Stimulated activated CD8-positive, alpha-beta memory T cell treated with anti-CD3 and anti-CD28 coated beads, Interleukin-12 subunit alpha, Interleukin-12 subunit beta, amount 100 ng/mL, for 24 hours (primary cell): Measurements from ENCODE around the gene AREG.

Source experiments
- DNase-seq: peaks from one replicate; pipeline ENCODE4 v3.0.0-alpha.2; 2020; ENCODE audit errors: extremely low read depth

AREG gene

DNA sequence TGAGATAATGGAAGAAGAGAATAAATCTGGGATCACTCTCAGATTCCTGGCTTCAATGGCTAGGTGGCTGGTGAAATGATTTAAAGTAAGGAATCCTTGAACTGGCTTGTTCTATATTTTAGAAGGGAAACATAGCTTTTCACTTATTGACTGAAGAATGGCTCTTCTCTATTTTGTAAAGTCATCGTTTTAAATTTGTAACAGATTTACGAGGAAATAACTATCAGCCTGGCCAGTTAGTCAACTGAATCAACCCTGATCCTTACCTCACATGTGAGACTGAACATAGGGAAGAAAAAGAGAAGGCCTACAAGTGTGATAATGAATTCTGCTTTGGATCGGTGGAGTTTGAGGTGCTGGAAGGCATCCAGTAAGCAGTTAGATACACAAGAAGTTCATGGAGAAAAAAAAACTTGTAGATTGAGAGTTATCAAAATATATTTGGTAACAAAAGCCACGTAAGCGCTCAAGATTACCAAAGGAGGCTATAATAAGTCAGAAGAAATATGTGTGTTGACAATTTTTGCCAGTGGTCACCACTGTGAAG is 12.0 kb downstream of the AREG start:
- no peak for DNase-seq

DNA sequence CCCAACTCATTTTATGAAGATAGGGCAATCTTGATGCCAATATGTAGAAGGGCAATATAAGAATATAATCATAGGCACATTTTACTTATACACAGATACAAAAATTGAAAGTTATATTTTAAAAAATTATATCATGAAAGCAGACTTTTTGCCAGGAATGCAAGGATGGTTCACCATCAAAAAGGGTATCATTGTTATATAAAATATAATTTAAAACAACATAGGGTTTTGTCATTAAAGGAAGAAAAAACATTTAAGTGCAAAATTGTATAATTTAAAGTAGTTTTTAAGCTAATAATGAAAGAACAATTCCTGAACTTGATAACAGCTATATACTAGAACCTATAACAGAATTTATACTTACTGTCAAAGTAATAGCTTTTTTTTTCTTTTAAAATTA is 15.9 kb downstream of the AREG start:
- DNase-seq: no peak

DNA sequence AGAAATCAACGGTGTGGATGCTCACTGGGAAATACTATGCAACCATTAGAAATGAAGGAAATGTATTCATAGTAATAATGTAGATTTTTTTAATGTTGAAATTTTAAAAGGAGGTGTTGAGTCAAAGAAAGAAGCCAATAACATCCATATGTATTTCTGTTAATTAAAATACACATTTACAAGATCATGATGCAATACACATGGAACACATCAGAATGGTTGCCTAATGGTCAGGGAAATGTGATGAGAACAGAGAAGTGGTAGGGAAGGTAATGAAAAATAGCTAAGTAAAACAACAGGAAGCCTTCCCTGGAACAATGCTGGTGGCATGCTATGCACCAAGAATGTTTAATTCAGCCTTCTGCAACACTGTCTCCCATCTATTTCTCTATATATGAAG is 18.2 kb downstream of the AREG start:
- no peak for DNase-seq

DNA sequence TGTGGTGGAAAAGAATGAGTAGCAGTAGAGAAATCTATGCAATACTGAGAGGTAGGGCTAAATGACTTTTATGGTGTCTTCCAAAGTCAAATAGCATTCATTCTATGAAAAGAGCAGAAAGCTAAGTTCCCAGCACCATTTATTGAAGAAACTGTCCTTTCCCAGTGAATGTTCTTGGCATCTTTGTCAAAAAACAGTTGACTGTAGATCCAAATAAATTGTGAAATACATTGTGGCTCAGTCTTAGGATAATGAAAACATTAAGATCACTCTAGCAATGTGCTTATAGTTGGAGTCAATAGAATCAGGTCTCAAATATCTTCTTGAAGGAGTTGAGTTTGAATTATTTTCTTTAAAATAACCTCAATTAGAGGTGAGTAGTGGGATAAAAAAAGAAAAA is 19.4 kb downstream of the AREG start:
- DNase-seq: no peak

DNA sequence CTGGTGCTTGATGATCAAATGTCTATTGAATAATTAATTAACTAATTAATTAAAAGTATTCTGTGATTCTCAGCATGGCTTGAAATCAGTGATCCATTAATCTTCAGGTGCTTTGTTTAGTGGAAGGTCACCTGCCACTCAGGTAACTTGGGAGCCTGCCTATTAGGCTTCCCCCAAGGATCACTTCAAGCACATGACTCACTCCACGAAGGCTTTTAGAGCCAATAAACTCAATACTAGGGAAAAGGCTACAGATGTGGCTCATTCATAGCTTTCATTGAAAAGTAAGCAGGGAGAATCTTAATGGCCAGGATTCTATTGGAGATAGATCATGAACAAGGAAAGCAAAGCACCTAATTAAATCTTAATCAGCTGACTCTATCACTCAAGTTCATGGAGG is 21.3 kb downstream of the AREG start:
- DNase-seq: no peak

DNA sequence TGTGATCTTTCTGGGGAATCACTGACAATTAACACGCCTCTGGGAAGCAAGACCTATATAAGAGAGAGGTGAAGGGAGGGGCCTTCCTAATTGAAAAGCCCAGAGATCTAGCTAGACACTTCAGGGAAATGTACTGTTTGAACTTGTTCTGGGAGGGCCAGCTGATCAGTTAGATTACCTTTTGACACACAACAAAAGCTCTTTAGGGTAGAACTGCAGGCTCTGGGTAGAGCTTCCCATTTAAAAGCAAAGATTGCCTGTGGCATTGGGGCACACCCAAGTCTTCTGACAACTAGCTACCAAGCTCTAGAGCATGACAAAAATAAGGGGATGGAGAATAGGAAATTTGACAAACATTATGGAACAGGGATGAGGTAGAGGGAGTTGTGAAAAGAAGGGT is 26.3 kb downstream of the AREG start:
- no peak for DNase-seq

DNA sequence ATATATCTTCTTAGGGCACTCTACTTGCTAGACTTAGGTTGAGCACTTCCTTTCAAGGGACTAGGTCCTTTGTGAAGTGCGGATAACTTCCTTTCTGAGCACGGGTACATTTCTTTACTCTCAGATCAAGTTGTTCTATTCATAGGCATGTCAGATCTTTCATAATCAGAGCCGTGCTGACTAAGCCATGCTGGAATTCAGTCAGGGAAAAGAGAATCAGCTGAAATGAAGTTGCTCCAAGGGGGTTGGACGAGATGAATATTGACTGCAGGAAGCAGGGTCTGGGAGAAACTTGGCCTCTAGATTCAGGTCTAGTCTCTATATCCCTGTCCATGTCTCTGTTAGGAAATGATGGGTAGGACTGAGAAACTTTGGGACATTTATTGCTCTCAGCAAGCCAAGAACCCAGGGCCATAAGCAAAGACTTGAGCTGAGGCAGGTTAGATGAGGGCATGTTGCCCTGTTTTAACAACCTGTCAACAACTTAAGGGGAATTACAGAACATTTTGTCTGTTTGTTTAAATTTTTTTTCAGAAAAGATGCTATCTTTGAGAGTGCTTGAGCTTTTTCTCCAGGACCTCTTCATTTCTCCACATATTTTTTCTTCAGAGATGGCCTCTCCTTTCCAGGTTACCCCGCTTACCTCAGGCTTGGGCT is 28.3 kb downstream of the AREG start:
- DNase-seq: no peak

DNA sequence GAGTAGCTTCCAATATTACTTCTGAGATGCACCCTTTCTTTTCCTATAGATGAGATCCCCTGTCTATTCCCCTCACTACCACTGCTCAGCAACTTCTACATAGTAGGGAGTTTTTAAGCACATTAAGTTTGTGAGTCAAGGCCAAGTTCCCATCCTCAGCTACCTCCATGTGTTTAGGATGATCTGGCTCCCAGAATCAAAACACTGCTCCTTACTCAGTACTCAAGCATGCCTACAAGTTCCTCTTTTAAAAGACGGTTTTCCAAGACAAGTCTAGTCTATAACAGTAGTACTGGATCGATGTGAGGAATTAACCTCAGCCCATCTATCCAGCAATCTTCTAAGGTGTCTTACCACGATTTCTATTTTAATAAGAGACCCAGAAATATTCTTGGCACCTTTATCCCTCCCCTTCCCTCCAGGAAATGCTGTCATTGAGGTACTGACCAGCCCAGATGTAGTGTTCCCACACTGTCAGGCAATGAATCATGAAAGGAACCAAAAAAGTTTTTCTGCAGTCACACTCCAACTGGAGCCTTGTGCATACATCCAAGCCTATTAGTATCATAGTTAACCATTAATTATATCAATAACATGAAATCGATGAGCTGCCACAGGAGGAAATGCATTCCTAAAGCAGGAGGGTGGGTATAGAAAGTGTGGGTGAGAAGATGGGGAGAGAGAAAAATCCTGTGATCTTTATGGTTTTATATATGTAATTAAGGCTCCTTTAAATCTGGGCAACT is 29.6 kb downstream of the AREG start:
- DNase-seq: no peak

DNA sequence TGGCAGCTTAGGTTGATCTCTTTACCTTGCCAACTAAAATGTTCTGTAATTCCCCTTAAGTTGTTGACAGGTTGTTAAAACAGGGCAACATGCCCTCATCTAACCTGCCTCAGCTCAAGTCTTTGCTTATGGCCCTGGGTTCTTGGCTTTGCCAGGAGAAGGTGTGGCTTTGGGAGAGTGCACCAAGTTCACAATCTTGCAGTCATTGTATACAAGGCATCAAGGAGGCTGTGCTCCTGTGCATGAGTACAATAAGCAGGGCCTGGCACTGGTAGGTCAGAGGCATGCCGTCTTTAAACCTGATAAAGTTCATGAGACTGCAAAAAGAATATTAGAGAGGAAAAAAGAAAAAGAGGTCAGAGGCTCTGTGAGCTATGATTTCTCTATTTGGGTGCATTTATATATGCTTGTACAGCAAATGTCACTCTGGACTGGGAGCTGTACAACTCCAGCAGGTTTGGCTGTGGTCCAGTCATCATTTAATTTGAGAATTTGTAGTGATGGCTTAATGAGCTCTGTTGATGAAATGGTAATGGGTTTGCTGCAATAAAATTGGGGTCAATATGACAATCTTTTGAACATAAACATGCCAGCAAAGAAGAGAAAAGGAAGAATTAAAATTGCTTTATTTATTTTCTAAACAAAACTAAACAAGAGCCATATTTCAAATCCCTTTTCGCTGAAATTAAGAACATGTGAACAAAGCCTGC is 30.3 kb downstream of the AREG start:
- no peak for DNase-seq

DNA sequence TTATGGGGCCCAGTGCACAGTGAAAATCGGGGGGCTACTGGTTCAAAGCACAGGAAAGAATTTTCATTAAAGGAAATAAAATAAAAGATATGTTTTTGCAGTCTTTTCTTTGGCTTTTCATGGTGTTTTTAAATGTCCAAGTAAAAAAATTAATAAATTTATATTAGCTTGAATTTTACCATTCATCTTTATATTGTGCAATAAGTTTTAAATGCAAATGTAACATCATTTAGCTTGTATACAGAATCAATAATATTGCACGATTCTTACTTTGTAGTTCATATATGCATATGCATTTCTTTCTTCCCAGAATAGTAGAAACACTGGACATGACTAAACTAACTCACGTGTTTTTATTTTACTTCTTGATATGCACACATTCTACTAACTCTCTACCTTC is 31.0 kb downstream of the AREG start:
- no peak for DNase-seq

DNA sequence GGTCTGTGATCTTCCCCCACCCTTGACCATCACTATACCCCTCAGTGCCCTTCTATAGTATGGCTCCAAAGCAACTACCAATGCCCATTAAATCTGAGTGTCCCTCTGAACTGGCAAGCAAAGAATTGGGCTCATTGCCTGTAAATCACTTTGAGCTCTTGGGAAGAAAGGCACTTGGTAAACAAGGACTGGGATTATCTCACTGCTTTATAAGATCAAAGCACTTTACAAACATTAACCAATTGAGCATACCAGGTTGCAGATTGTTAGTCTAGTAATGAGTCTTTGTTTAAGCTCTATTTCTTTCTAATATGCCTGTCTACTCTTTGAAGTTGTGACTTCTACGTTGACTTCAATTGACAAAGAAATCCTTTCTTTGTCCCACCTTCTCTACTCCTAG is 34.1 kb downstream of the AREG start:
- no peak for DNase-seq

DNA sequence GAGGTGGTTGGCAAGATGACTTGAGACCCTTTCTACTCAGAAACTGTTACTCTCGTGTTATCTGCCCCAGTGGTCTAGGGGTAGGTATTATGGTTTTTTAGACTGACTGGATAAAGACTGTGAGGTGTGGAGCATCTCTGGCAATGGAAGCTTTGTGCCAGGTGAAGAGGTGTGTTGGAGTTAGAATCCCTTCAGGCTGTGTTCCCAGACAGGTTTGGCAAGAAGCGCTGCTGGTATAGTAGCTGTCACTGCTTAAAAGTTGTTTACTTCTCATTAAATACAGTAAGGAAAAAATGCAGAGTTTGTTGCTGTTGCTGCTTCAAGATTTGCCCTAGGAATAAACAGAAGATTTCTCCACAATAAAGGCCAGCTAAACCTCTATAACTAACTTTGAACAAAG is 35.3 kb downstream of the AREG start:
- no peak for DNase-seq

DNA sequence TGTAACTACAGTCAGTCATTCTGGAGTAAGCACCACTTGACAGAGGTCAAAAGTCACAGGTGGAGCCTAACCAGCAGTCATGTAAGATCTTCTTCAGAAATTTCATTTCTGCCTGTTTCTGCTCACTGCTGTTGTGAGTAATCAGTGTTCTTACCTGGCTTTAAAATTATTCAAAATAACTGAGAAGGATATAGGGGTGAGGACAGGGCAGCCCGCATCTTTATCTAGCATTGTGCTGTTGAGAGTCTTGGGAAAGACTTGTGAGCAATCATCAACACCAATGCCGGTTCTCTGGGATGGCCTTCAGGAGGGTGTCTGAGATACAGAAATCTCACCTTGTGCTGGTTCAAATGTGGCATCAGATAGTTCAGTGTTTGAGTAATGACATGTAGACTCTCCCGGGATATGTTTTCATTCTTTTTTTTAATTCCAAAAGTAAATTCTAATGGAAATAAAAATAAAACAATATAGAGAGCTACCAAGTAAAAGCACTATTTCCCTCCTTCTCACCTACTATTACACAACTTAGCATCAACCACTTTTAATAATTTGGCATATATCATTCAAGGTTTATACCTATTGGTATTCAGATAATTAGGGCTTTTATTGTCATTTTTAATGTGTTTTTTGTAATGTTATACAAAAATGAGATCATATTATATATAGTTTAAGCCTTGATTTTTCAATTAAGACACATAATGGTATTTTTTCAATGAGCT is 37.1 kb downstream of the AREG start:
- DNase-seq: no peak

DNA sequence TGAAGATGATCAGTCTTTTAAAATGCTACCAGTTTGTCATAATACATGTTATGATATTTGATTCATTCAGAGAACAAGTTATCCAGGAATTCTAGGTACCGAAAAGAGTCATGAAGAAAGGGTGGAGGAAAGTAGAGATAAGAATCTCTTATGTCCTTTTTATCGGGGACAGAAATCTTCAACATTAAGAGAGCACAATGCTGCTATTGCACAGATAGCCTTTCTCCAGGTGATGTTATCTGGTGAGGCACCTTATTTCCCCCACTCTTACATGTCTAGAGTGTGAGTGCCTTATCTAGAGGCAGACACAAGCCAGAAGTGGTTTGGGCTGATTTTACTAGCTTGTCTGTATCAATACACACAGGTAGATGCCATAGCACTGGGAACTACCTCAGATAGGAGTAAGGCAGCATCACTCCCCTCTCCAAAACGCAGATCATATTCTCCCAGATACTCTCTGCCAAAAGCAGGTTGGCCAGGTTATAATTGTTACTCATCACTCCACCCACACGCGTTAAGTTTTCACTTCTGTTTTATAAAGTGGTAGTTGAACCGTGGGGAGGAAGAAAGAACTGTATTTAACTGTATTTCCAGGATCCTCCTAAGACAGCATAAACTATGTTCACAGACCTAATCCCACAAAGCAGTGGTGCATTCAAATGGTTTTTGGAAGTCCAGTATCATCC is 38.4 kb downstream of the AREG start:
- no peak for DNase-seq

DNA sequence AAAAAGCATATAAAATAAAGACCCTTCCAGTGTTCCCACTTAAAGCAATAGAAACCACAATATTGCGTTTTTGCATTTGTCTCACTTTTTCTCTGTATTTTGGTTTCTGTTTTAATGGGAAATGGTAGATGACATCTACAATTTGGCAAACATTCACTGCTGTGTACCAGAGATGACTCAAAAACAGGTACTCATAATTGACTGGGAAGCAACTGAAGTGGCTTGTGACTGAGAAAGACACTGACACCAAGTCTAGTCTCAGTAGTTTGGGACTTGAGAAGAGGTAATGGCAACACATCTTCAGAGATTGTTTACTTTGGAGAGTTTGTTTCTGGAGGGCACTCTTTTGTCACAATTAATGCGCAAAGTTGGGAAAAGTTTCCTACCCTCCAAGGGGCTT is 42.0 kb downstream of the AREG start:
- DNase-seq: no peak

DNA sequence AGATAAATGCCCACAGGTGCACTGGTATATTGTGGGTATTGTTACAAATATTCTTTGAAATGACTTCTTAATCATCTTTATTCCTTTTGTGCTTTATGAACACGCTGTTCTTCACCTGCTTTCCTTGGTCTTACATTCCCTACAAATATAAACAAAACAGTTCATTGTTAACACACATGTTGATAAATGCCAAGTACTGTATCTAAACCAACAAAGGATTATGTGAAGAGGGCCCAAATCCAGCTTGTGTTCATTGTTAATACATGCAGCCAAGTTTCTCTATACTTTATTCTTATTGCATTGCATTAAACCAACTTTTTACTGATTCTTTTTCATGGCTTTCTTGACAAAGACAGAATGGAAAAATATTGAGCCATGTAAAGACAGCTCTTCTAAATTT is 42.8 kb downstream of the AREG start:
- DNase-seq: no peak

DNA sequence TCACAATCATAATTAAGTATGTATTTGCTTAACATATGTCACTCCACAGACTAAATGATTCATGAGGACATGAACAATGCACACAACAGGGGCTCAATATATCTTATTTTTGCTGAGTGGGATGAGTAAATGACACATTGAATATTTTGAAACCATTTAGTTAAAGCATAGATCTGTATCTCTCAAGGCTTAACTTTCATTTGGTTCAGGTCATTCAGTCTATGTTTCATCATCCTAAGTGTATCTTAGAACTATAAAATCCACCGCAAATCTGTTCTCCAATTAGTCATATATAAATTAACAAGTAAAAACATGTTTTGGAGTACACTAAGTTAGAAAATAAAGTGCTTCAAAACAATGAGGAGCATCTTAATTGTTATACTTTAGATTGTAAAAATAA is 45.8 kb downstream of the AREG start:
- no peak for DNase-seq

DNA sequence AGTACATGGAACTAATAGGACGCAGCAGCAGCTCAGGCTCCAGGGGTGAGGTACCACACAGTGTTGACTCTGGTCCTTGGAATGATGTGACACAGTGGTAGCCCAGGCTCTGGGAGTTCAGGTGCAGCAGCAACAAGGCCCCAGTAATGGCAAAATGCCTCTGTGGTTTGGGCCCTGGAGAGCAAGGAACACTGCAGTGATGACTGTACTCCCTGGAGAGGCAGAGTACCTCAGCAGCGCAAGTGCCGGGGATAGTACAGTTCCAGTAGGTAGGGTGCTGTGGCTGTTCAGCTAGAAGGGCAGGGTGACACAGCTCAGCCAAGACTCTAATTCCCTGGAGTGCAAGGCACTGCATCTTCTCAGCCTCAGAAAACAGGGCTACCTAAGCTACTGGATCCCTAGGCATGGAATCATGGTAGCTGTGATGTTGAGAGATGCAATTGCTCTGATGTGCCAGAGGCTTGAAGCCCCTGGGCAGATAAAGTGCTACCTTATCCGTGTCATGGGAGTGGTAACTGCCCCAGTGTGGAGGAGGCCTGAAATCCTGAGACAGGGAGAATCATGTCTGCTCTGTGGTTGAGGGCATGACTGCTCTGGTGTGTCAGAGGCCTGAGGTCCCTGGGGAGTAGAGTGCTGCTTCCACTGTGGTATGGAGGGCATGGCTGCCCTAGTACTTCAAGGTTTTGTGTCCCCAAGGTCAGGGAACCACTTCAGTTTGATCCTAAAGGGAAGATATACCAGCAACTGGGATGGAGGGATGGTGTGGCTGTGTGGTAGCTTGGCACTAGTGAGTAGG is 55.2 kb downstream of the AREG start:
- no peak for DNase-seq

DNA sequence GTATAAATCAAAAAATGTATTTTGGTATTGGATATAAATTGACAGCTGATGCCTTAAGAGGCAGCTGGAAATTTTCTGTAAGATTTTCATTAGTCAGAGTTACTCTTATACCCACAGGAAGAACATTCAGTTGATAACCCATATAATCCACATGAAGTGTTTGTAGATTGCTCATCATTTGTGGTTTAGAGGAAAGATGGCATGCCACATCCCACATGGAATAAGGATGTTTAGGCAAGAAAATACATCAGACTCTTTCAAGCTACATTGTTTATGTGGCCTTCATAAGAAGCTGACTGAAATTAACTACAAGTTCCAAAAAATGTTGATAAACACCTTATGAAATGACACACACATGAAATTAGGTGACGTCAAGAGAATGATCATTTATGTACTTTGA is 56.6 kb downstream of the AREG start:
- DNase-seq: no peak

DNA sequence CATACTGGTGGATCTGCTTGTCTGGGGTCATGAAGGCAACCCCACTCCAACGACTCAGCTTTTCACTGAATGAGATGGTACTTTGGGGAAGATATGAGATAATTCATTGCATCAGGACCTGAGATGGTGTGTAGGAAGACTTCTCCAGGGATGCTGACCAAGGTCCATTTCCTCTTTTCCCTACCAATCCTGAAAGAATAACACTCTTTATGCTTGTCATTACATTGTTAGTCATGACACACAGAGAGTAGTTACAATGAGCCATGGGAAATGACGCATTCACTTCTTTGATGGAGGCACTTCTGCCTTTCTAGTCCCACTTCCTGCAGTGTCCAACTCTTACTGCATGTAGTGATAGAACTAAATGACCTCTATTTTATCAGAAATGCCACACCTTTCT is 58.6 kb downstream of the AREG start:
- DNase-seq: no peak

DNA sequence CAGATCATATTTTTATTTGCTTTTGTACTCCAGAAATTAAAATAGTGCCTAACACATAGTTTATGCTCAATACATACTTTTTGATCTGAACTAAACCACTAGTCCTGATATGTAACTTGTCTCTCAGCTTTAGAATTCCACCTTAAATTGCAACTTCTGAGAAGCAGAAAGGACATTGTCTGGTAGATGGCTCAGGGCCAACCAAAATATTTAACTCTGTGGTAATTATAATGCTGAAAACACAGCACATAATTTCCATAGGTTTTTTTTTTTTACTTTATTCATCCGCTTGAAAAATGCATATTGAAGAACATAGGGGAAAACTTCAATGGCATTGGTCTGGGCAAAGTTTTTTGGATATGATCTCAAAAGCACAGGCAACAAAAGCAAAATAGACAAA is 59.3 kb downstream of the AREG start:
- no peak for DNase-seq
